Forelimb muscle (tissue), 1 donor: ENCODE measurements around the gene DERA. TPM values are rescaled to one million over a fixed set of nuclear protein-coding genes. Genes with fewer than 3 reads are reported as not detected.
"Not testable (repeated sequence)": the region's sequence is repeated elsewhere in the genome, so short reads cannot be mapped to it uniquely, and the experiment has no call there.

Experiments
- DNase-seq: peaks from one replicate; pipeline ENCODE4 v3.0.0-alpha.2; 2013; ENCODE audit warnings: low read depth
- polyA plus RNA-seq: library from polyadenylated mRNA; unstranded; fragments of 120-200 nt; gene quantifications from one replicate; pipeline ENCODE4 v1.2.1, GENCODE V29; 2013; ENCODE audit not compliant: insufficient read length

The DERA gene
- polyA plus RNA-seq, 1 donor = 28.0 TPM

DNA sequence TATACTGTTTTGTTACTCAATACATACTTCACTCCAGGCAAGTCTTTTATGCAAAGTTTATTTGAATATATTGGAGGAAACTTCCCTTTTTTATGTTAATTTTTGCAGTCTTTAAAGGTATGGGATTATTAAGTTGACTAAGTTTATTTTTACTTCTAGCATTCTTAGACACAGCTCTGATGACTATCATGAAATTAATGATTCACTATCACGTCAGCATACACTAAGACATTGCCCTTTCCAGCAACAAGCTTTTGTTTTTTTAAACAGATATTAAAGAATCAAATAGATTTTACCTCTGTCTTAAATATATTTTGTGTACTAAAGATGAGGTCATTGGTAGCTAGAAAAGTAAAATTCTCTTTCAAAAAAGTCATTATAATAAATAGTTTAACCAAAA, 52.1 kb downstream of the DERA start:
- DNase-seq = no peak

DNA sequence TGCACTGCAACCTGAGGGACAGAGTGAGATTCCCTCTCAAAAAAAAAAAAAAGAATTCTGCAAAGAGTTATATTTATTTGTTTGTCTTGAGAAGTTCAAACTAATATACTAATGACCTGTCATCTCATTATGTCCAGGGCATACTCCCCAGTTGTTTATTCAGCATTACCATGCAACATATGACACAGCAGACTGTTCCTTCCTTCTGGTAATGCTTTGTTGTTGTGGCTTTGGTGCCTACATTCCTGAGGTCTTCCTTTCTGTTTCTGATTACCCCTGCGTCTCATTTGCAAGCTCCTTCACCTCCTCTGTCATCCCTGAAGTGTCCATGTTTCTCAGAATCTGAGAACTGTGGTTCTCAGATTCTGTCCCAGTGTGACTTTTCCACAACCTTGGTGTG, 55.3 kb downstream of the DERA start:
- no peak for DNase-seq

DNA sequence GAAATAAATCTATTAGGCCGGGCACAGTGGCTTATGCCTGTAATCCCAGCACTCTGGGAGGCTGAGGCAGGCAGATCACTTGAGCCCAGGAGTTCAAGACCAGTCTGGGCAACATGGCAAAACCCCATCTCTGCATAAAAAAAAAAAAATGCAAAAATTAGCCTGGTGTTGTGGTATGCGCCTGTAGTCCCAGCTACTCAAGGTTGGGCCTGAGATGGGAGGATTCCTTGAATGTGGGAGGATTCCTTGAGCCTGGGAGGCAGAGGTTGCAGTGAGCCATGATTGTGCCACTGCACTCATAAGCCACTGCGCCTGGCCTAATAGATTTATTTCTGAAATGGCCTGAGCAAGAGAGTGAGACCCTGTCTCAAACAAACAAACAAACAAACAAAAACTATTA, 55.9 kb downstream of the DERA start:
- DNase-seq = not testable (repeated sequence)

DNA sequence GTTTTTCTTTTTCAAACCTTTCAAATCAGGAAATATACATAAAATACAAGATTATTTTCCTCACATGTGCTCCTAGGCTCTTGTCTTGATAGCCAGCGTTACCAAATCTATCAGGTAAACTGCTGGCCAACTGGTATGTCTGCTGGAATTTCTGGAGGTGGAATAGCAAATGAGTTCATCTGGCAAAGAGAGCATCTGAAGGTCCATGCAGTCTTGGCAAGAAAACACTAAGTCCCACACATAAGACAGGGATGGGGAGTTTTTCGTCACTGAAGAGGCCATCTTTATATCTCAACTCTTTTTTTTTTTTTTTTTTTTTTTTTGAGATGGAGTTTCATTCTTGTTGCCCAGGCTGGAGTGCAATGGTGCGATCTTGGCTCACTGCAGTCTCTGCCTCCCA, 60.1 kb downstream of the DERA start:
- DNase-seq = no peak

DNA sequence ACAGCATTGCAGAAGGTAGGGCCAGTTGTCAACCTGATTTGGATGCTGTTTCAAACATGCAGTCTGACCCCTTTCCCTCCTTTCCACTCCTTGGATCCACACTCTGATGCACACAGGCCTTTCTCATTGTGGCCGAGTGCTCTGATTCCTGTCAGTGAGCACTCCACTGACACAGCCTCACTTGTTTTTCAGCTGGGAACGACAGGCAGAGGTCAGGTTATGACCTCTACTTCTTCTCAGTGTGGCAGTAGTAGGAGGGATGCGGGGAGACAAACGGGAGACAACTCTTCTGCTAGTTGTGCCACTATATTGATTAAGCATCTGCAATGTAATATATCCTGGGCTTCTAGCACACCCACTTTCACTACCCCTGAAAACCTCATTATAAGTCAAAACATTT, 61.8 kb downstream of the DERA start:
- DNase-seq = no peak

DNA sequence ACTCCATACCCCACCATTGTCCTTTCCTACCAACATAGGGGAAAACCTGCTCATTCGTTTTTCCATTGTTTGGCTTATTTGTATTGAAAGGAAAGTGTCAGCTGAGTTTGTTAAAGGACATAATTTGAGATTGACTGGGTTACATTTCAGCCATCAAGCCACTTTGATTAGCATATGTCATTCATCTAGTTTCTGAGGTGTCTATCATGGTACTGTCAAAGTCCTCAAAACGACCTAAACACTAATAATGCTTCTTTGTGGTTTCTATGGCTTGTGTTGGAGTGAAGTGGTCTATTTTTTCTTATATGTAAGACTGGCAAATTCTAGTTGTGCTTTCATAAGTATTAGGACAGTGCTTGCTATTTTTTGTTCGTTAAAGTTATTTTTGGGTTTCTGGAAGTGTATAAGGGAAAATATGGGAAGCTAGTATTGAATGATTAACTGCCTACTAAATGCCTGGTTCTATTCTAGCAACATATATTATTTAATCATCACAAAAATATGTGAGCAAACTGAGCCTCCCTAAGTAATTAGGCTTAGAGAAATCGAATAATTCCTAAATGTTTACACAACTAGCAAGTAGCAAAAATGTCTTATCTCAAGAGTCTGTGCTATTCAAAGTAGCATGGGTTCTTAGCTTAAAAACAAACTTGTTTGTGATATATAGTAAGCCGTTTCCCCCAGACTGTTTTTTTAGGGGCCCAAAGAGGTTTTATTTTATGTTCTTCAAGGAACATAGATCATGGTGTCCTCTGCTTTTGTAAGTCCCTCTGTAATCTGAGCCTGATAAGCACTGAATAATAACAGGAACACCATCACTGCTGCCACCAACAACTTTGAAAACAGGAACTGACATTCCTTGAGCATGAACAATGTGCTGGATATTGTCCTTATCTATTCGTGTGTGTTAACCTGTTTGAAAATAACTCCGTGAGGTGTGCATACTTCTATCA, 67.1 kb downstream of the DERA start:
- no peak for DNase-seq

DNA sequence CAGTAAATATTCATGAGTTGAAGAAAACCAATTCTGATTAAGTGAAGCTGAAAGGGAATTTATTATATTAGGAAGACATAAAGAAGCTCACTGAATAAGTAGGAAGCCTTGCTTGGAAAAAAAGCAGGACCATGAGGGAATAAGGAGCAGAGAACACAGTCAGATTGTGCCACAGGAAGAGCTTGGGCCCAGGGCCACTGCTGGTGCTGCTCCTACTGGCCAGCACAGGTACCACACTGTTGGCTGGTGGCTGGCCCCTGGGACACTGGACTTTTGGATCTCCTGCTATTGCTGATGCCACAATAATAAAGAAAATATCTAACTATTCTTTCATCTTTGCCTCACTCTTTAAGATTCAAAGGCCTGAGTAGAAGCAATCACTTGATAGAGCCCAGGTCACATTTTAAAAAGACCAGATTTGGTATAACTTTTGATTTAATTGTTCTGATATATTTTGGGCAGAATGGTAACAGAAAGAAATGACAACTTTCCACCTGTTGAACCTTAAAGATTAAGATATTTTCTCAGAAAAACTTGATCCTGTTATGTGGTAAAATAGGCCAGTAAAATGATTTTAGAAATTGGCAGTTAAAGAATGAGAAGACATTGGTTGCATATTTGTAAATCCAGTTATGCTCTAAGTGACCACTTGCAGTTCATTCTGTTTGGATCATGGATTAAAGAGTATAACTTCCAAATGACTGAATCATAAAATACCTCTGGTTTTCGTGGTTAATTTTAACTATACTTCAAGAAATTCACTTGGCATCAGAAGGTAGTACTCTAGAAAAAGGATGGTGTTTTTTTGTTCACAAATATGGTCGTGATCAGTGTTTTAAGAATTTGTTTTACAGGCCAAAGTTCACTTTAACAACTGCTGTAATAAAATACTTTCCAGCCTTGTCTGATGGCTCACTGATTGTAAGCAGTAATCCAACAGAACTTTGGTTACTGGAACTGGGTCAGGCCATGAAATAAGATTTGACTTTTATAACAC, 68.3 kb downstream of the DERA start:
- DNase-seq = no peak

DNA sequence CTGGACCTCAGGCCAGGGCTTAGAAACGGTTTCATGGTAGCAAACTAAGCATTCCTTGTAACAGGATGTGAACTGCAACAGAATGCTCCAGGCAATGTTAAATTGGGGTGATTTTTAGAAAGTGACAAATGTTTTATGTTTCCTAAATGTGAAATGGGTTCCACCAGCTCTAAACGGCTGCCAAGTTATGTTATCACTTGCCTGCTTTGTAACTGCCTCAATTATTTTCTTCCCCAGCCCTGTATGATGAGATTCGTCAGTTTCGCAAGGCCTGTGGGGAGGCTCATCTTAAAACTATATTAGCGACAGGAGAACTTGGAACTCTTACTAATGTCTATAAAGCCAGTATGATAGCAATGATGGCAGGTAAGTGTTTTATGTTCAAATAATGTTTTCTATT, 70.9 kb downstream of the DERA start:
- DNase-seq = no peak

DNA sequence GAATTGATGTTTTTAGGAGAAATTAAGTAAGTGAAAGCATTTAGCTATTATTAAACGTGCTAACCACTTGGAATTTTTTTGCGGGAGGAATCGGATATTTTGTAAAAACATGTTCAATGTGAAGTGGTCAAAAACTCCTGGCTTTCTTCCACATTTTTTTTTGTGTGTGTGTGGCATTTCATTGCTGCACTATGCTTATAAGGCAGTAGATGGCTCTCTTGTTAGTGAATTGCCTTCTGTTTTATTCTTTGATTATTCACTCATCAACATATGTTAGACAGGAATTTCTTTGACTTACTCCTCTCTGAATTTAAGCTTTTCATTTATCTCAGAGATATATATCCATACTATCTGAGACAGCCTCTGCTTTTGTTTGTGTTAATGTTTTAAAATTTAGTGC, 71.3 kb downstream of the DERA start:
- no peak for DNase-seq

DNA sequence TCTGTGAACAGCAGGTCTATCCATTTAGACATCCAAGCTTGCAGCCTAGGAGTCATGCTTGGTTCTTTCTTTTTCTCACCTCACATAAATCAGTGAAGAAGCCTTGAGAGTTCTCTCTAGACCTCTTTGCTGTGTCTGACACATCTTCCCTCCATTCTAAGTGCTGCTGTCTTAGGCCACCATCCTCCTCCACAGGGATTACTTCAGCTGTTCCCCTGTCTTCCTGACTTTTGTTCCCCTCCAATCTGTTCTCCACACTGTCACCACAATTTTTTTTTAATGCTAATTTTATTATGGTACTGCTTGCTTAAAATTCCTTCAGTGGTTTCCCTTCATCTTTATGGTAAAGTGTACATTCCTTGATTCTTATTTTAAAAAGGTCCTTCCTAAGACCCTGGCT, 71.8 kb downstream of the DERA start:
- no peak for DNase-seq

DNA sequence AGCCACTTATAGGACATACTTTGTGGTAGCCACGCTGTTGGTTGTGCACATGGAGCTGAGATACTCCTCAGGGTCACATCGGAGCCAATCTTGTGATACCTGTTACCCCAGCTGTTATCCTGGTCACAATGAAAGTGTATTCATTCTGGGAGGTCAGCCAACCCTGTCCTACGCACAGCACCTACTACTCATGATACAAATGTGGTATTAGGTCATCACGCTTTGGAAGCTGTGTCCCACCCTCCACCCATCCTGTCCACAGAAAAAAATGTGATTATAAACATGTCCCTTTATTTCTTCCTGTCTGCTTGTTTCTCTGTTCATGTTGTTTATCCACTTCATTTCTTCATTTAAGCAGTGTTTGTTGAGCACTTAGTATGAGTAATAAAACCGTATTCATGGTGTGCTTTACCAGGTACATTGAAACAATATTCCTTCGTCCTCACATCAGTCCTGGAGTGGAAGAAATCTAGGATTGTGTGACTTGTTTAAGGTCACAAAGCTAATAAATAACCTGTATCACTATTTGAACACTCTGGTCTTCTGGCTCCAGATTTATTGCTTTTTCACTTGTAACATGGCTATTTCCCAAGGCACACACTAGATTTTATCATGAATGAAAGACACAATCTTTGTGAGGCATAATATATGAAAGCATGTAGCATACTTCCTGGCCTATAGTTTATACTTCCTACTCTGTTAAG, 73.1 kb downstream of the DERA start:
- DNase-seq = no peak

DNA sequence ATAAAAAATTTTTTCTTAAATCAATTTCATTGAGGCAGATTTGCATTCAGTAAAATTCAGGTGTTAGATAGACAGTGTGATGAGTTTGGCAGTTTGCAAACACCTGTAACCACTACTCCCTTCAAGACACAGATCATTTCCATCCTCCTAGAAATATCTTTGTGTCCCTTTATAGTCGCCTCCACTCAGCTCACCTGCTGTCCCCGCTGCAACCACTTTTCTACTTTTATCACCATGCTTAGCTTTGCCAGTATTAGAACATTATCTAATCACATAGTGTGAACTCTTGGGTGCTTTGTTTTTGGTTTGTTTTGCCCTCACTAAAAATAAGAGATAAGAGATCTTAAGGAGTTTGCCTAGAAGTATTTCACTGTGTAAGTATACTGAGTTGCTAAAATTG, 73.8 kb downstream of the DERA start:
- no peak for DNase-seq

DNA sequence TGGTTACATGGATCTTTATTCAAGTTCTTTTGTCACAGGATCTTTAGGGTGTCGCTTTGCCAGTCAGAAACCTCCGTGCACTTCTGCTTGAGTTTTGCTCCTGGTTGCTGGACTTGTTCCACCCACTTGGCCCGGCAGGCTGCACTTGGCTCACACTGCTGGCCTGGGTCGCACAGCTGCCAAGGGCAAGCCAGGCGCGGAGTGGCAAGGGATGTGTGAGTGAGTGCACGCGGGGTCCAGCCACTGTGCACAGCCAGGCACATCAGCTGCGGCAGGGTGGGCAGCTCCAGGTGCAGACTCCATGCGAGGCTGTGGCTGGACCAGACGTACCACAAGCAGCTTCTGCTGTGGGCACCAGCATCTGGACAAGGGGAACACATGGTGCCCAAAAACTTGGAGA, 76.6 kb downstream of the DERA start:
- no peak for DNase-seq

DNA sequence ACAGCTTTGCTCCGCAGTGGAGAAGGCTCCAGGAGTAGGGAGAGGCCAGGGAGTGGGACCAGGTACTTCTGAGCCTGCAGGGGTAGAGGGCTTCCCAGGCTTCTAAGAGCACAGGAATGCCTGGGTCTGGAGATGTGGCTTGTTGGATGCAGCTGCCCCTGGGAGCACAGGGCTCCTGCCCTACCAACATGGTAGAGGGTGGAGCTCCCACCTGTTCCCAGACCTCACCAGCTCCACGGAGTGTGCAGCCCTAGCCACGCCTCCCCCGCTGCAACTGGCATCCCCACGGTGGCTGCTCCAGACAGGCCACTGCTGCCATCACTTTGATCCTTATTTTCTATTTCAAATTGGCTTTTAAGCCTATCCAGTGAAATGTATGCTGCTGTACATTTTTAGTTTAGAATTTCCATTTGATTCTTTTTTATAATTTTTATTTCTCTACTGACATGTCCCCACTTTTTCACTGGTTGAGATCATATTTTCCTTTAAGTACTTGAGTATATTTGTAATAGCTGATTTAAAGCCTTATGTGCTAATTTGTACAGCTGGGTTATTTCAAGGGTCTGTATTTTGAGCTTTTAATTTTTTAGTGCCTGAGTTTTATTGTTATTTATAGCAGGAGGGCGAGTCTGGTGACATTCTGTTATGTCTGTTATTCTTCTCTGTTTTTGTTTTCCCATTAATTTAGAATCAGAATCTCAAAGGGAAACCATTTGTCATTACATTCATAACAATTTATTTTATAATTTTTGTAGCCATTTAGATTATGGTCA, 78.0 kb downstream of the DERA start:
- DNase-seq = no peak

DNA sequence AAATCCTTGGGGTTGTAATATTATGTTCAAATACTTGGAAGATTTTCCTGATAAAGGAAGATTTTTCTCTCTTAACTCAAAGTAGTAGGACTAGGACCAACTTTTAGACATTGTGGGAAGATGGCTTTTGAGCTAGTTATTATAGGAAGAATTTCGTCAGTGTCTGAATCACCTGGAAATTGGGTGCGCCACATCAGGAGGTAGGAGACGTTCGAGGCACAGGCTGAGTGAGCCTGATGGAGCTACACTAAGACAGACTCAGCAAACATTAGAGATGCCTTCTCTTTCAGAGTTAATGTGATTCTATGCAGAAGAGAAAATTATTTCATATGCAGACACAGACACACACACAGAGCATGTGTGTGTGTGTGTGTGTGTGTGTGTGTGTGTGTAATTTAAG, 84.7 kb downstream of the DERA start:
- no peak for DNase-seq

DNA sequence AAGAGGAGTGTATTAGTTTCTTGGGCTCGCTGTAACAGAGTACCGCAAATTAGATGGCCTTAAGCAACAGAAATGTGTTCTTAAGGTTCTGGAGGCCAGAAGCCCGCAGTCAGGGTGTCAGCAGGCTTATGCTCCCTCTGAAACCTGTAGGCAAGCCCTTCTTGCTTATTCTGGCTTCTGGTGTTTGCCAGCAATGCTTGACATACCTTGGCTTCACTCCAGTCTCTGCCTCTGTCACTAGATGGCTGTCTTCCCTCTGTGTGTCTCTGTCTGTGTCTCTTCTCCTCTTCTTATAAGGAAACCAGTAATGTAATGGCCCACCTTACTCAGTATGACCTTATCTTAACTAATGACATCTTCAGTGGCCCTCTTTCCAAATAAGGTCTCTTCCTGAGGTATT, 85.1 kb downstream of the DERA start:
- no peak for DNase-seq

DNA sequence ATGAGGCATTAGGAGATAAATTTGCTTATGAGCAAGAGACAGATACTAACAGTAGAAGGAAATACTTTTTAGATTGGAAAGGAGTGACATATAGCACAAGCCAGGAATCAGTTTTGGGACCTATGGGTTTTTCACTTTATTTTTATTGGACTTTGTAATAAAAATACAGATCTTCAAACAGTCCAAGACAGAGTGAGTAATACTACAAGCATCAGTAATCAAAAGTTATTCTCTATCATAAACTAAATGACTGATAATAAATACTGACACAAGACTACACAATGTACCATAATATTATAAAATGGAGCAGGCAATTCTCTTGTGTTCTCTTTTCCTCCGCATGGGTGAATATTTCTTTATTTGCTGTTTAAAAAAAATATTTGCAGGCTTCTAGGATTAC, 85.8 kb downstream of the DERA start:
- no peak for DNase-seq

DNA sequence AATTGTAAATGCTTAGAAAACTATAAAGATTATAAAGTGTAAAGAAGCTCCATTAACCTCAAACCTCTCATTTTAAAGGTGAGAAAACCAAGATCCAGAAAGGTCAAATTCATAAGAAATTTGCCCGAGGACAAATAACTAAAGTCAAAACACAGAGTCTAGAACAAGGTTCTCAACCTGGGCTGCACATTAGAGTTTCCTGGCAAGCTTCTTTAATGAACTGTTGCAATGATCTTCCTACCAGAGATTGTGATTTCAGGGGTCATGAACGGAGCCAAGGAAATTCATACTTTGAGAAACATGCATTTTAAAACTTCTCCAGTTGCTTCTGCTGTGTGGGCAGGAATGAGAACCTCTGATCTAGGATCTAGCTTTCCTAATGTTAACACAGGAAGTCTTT, 86.8 kb downstream of the DERA start:
- no peak for DNase-seq

DNA sequence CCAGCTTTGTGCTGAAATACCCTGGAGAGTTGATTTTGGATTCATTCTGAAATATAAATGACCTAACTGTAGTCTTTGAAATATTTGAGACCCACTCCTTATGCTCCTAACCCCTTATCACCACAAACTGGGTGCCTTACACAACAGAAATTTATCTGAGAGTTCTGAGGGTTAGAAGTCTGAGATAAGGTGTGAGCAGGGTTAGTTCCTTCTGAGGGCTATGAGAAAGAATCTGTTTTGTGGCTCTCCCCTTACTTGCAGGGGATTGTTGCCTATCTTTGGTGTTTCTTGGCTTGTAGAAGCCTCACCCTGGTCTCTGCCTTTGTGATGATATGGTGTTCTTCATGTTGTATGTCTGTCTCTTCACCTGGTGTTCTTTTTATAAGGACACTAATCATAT, 91.7 kb downstream of the DERA start:
- no peak for DNase-seq

DNA sequence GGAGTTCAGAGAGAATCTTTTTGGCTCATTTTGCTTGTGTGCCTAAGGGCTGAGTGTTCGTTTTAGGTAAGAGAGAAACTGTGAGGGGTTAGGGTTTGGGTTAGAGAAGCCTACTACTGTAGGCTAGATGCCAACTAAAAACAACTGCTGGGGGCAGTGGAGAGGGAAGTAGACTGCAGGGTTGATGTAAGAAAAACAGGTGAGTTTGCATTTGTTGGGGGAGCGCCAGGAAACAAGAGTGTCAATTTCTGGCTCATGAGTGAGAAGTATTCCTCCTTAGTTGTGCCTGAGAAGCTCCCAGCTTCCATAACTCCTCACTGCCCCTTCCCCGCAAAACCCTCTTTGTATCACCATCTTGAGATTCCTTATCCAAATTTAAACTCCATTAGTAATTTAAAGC, 92.3 kb downstream of the DERA start:
- no peak for DNase-seq

DNA sequence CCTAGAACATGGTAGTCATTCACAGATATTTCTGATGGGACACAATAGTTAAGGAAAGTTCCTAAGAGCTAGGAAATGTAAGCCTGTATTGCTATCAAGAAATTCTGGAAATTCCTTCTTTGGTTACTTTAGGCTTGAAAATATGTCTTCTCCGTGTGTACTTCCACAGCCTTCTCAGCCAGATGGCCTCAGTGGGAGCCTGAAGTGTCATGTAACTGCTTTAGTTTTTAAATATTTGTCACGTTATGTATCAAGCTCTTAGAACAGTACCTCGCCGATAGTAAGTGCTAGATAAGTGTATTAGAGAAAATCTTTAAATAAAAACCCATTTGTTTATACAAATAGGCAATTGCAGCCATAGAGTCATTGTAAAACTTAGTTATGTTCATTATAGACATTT, 95.6 kb downstream of the DERA start:
- DNase-seq = no peak
